Hepatocyte (in vitro differentiated cells): Measurements from ENCODE around the gene LSM12.

Source experiments
- EZH2 ChIP-seq: fragments of 200-600 bp; sonication (generic); IDR thresholded peaks from 2 replicates; pipeline ENCODE4 v1.6.1; 2016; ENCODE audit warnings: antibody characterized with exemption, mild to moderate bottlenecking, borderline replicate concordance
- EZH2phosphoT487 ChIP-seq: fragments of 200-600 bp; sonication (generic); IDR thresholded peaks from one replicate; pipeline ENCODE4 v1.6.1; 2018; ENCODE audit warnings: antibody characterized with exemption, mild to moderate bottlenecking, low read depth, moderate library complexity; ENCODE audit not compliant: unreplicated experiment, severe bottlenecking
- TF ChIP-seq, protein P1 (sequence below): fragments of 200-600 bp; sonication (generic); IDR thresholded peaks from 2 replicates; pipeline ENCODE4 v1.5.1; 2016; ENCODE audit warnings: antibody characterized with exemption, mild to moderate bottlenecking; ENCODE audit not compliant: poor library complexity

DNA sequence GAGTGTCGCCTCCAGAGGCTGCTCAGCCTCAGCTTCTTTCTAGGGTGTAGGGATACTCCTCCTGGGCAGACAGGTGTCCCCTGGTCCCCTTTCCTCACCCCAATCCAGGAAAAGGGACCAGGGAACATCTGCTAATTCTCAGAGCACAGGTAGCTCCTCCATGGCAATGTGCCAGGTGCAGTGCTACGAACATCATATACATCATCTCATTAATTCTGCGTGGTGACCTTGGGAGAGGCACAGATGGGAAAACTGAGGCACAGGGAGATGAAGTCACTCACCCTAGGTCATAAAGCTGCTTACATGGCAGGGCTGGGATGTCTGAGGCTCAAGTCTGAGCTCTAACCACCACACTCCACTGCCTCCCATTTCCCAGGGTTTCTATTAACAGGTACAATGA is 45.3 kb upstream of the LSM12 start:
- TF ChIP-seq, protein P1, sequence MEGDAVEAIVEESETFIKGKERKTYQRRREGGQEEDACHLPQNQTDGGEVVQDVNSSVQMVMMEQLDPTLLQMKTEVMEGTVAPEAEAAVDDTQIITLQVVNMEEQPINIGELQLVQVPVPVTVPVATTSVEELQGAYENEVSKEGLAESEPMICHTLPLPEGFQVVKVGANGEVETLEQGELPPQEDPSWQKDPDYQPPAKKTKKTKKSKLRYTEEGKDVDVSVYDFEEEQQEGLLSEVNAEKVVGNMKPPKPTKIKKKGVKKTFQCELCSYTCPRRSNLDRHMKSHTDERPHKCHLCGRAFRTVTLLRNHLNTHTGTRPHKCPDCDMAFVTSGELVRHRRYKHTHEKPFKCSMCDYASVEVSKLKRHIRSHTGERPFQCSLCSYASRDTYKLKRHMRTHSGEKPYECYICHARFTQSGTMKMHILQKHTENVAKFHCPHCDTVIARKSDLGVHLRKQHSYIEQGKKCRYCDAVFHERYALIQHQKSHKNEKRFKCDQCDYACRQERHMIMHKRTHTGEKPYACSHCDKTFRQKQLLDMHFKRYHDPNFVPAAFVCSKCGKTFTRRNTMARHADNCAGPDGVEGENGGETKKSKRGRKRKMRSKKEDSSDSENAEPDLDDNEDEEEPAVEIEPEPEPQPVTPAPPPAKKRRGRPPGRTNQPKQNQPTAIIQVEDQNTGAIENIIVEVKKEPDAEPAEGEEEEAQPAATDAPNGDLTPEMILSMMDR: no peak
- TF ChIP-seq EZH2phosphoT487 (no peak), EZH2 (no peak)
